ENCODE results near the gene PIP4P1.

Gene PIP4P1

DNA sequence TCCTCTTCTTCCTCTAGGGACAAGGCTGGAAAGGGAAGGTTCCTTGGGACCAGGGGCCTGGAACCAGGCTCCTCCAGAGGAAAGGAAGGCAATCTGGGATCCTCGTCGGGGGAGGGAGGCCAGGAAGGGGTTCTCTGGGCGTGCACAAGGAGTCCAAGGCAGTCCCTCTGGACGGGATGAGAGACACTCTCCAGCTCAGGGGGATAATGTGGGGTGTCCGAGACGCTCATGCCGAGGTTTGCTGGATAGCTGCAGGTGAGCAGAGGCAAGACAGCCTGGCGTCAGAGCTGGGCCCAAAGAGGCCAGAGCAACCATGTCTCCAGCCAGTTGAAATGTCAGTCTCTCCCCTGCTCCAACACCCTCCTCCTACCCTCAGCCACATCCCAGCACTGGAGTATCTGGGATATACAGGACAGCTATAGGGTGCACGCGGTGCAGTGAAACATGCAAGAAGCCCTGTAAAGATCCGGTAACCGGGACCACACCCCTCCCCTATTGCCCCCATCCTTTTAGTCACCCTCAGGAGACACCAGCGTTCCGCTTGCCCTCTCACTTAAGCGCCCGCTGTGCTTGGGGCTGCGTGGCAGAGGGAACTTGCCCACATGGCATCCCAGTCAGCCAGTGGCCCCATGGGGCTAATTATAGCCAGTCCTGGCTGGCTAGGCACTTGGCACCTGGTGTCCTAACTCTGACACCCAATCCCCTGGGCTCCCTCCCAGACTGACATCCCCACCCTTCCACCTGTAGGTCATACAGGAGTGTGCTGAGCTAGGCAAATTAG is 25.5 kb downstream of the PIP4P1 start, which contains the start of gene KLHL33:
Gene KLHL33, minus strand, starts transcription at position 585 of the 781 bp plus-strand sequence. Its CDS starts 355 bp downstream, at position 230.
- DNase-seq (ENCODE audit: low spot score) = no peak

DNA sequence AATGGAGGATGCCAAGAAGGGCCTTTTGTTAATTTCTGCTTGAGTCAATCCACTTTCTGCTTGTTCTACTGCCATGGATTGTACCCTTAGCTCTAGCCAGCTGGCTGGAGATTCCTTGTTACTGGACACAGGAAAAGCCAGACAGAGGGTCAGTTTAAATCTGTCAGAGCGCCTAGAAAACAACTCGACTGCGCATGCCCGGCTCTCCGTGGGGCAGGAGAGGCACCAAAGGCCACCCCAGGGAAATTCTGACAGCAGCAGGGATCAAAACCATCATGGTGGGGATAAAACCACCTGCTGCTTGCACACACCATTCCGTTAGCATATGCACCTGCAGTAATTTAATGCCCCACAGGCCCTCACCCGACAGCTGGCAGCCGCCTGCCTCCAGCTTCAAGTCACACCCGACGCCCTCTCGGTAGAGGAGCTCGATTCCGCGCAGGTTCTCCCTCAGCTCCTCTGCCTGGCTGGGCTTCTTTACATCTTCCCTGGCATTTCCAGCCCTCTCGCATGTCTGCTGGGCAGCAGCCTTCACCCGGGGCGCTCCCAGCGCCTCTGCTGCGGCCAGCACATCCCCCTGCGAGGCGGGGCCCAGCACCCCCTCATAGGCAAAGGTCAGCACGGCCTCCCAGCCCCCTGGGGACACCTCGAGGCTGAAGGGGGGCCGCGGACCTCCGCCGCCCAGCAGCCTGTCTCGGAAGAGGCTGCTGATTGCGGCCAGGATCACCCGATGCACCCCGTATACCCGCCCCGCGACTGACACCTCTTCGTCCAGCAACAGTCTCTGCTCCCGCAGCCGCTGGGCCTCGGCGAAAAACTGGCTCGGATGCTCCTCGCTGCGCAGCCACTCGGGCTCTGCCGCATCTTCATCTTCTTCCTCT is 26.3 kb downstream of the PIP4P1 start:
- DNase-seq (ENCODE audit: low spot score) = no peak

DNA sequence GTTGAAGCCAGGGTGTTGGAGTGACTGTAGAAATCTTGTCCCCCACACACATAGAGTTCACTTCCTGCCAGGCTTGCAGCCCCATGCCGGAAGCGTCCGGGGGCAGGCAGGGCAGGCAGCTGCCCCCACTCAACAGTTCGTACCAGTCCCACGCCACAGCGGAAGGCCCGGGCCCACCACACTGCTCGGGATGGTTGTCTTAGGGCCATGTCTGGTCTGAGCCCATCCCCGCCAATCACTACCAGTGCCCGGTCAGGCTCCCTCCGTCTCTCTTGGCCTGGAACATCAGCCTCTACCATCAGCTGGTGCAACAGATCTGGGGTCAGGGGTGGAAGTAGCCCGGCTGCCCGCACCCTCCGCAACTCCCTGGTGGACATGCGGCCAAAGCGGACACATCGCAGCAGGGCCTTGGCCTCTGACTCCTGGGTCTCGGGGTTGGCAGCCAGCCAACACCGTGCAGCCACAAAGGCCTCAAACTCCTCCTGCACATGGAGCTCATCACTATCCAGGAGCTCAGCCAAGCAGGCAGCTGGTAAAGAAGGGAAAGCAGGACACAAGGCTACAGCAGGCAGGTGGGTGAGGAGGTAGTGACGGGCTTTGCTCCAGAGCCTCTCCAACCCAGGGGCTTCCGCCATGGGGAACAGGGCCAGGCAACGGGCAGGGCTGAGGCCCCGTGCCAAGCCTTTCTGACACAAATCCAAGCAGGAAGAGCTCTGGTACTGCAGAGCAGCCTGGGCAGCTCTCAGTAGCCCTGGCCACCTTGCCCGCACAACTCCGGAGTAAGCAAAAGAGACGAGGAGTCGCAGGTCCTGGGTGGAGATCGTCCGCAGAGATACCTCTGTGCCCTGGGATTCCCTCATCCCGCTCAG is 31.2 kb downstream of the PIP4P1 start:
- no peak for DNase-seq (ENCODE audit: low spot score)

DNA sequence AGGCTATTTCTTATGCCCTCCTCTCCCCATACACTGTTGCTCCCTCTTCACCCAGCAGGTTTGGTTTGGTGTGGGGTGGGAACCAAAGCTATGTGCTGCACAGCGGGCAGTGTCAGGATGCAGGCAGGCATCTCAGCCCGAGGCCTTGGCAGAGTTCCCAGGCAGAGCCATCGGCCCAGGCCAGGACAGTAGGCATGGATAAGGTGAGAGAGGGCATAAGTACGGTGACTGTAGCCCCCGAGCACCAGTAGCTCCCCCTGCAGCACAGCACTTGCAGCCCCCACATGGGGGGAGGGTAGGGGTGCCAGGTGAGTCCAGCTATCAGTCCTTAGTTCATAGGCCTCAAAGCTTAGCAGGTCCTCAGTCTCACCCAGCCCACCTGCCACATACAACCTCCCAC is 32.4 kb downstream of the PIP4P1 start:
- no peak for DNase-seq (ENCODE audit: low spot score)

DNA sequence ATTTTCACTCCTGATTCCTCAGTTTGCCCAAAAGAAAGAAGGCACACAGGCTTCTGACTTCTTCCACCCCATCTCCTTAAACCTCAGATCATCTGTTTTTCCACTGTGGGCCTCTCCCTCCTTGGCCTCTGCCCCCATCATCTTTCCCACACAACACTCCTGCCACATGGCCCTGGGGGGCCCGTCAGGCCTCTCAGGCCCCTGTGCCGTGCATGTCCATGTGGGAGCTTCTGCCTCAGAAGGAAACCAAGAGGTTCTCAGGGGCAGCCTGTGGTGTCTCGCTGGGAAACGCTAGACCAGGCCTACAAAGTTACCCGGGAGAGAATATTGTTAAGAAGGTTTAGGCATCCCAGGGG is 33.2 kb downstream of the PIP4P1 start:
- no peak for DNase-seq (ENCODE audit: low spot score)

DNA sequence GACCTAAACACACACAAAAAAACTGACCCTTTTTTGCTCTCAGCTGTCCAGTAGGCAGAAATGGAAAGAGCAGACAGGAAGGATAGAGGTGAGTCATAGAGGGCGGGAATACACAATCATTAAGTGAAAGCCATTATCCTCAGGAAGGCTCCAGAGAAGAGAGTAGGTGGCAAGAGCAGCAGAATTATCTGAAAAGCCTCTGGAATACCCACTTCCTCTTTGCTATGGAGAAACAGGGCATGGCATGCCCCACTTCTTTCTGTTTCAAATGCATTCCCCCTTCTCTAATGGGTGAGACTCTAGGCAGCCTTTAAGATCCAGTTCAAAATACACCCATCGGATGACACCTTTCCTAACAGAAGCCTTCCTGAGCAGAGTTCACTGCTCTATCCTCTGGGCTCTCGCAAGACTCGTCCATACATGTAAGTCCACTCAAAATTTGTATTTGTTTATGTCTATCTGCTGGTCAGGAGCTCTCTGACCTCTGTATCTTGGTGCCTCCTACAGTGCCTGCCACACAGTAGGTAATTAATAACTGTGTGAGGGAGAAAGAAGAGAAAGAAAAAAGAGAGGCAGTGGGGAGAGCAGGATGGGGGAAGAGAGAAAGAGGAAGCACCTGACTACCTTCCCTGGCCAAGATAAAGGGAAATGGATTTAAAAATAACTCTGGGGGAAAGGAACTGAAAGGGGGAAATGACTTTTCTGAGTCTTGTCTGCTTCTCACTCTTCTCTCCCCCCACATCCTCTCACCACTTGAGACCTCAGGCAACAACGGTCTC is 33.8 kb downstream of the PIP4P1 start:
- no peak for DNase-seq (ENCODE audit: low spot score)

DNA sequence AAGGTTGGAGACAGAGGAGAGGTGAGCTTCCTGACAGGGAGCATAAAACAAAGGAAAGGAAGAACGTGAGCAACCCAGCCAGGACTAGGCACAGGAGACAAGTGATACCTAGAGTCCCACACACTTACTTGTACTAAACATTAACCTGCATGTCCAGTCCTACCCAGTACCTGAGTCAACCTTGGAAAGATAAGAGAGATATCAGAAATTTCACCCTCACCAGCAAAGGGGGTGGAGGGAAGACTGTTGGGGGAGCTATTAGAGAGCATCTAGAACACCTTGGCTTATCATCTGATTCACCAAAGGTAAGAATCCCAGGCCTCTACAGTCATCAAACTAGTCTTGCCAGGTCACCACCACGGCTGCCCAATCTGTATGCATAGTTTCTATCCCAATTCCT is 36.4 kb downstream of the PIP4P1 start:
- DNase-seq (ENCODE audit: low spot score) = no peak

DNA sequence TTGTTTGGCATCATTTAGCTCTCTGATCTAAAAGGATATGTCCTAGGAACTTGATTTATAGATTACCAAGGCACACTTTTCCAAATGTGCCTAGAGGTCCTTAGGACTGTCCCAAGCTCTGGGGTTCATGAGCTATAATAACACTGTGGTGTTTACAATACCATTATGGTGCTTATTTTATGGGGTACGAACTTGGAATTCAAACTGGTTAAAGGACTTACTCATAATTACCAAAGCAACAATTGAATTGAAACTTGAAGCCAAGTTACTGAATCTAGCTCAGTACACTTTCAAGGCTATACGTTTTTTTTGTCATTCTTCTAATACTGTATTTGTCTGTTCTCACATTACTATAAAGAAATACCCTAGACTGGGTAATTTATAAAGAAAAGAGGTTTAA is 38.3 kb downstream of the PIP4P1 start:
- no peak for DNase-seq (ENCODE audit: low spot score)

DNA sequence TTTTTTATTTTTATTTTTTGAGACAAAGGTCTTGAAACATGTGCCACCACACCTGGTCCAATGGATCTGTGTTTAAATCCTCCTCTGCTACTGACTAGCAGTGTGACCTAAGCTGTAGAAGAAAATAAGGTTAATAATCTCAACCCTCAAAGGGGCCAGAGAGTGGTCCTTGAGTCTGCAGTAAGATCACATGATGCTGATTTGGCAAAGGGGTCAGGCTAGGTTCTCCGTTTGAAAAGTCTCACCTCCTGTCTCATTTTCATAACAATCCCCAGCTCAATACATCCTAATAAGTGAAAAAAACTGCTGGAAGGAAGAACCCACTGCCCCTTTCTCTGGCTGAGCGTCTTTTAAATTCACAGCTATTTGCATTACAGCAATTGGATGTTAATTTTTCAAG is 40.0 kb downstream of the PIP4P1 start:
- no peak for DNase-seq (ENCODE audit: low spot score)

DNA sequence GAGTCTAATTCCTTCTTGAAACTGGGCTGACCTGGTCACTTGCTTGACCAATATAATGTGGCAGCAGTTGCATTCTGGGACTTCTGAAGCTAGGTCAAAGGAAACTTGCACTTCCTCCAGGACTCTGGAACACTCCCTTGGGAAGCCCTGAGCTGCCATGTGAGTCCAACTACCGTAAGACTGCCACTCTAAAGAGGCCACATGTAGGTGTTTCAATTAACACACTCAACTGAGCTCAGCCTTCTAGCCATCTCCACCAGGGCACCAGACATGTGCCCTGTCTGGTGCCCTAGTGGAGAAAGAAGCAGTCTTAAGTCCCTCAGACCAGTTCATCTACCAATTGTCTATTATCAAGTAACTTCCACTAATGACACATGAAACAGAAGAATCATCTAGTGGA is 41.8 kb downstream of the PIP4P1 start:
- DNase-seq (ENCODE audit: low spot score) = no peak

DNA sequence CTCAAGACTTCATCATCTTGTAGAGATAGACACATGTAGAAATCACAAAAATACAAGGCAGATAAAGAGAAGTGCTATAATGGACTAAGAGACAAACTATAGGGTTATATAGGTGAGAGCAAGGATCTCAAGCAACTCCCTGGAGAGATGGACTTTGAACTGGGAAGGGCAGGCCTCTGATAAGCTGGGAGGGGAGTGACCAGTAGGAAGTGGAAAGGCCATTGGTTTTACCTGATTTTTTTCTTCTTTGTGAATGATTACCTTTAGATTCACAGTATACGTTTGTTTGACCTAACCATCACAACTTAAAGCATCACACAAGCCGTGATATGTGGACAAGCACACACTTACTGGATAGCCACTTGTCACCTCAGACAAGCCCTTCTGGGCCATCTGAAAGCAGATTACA is 42.7 kb downstream of the PIP4P1 start:
- no peak for DNase-seq (ENCODE audit: low spot score)

DNA sequence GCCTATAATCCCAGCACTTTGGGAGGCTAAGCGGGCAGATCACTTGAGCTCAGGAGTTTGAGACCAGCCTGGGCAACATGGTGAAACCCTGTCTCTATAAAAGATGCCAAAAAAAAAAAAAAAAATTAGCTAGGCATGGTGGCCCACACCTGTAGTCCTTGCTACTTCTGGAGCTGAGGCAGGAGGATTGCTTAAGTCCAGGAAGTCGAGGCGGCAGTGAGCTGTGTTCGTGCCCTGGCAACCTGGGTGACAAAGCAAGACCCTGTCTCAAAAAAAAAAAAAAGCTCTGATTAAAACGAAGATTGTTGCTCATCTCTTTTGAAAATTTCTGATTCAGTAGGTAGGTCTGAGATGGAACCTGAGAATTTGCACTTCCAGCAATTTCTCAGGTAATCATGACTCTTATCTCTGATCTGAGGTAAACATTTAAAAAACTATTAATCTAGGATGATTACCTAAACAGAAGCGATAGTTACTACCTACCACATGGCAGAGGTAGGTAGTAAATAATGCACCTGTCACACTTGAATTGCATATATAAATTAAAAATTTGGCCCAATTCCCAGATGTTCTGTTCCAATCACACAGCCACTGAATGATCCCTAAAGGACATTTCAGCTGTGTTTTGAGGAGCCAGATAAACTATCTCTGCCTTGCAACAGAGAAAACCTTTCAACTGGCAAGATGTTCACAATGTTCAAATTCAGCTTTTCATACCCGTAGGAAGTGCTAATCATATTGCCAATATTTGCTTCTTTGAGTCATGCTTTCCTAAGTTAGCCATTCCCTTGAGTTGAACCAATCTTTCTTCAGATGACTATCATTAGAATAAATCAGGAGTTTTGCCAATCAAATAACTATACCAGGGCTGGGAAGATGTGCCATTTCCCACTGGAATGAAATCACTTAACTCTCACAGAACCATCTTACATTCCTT is 43.7 kb downstream of the PIP4P1 start:
- no peak for DNase-seq (ENCODE audit: low spot score)

DNA sequence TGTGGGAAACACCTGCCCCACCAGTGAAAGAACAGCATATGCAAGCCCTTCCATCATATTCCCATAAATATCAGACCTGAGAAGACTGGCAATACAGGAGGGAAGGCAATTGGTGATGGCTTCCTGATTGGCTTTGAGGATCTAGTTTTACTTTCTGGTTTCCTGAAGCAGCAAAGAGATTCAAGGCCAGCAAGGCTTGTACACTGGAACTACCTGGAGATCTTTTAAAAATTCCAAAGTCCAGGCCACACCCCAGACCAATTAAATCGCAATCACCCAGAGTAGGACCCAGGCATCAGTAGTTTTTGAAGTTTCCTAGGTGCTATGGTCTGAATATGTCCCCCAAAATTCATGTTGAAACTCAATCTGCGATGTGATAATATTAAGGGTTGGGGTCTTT is 45.0 kb downstream of the PIP4P1 start:
- DNase-seq (ENCODE audit: low spot score) = no peak

DNA sequence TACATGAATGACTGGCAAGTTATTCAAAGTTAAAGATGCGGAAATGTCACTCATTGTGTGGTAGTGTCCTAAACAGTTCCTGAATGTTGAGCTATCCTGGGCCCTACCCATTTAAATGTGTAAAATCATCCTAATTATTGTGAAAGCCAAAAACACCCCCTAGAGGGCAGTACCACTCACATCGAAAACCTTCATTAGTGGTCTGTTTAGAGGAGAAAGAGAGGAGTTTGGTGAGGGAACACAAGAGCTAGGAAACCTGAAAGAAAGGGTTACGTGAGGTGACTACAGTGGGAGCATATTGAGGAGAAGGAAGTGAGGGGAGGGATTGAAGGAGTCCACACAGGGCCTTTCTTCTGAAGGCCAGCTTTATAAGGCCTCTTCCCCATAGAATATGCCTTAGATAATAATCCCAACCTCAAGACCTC is 45.4 kb downstream of the PIP4P1 start:
- peak; percentile 82 for DNase-seq (ENCODE audit: low spot score)

DNA sequence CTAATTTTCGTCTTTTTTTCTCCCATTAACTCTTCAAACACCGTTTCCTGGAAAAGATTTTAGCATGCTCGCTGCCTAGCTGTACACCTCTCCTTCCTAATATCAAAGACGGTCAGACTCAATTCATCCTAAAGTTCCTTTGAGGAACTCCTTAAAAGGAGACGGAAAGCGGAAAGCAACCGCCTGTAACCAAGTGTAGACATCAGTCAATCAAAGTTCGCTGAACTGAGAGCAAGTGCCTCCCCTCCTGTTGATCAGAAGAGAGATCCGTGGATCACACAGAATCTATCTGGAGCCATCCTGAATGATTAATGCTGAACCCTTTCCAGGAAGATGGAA is 47.5 kb downstream of the PIP4P1 start:
- peak; percentile 17 for DNase-seq (ENCODE audit: low spot score)

DNA sequence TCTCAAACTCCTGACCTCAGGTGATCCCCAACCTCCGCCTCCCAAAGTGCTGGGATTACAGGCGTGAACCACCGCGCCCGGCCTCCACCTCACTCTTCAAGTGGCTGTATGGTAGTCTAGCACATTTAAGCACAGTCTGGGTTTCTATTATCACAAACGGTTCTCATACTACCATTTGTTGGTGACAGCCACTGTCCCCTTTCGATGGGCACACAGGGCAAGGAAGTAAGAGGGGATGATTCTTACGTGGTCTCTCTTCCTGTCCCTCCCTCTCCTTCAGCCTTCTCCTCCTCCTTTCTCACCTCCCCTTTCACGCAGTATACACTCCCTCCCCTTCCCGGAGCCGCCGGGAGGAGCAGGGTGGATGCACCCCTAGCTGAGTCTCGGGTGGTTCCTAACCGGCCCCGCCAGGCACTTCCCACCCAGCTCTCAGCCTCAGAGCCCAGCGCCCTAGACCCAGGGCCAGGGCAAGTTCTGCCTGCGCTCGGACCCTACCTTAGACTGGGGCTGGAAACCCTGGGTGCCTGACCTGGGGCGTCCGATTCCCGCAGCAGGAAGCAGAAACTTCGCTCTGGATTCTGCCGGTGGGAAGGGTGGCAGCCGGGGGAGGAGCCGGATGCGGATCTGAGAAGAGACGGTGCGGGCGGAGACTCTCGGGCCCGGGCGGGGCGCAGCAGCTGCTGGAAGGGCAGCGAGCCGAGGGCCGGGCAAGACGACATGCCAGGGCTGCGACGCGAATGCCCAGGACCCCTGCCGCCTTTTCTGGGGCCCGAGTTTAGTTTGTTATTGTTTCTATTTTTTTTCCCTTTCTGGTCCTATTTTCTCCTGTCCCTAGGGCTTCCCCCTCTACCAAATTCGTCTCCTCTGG is 48.1 kb downstream of the PIP4P1 start, which contains the start of gene TEP1:
Gene TEP1, minus strand, starts transcription at position 626 of the 868 bp plus-strand sequence. CDS start 5,062 bp downstream, outside the sequence.
- DNase-seq (ENCODE audit: low spot score) = peak; percentile 67

DNA sequence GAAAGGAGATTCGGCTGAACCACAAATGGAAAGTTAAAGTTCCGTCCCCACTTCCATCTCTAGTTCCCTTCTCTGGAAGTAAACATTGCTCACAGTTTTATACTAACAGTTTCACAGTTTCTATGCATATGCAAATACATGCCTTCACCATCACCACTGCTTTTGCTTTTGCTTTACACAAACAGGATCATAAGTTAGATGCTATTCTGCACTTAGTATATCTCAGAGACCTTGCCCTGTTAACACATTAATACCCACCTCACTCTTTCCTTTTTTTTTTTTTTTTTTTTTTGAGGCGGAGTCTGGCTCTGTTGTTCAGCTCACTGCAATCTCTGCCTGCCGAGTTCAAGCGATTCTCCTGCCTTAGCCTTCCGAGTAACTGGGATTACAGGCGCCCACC is 48.8 kb downstream of the PIP4P1 start:
- DNase-seq (ENCODE audit: low spot score) = no peak

DNA sequence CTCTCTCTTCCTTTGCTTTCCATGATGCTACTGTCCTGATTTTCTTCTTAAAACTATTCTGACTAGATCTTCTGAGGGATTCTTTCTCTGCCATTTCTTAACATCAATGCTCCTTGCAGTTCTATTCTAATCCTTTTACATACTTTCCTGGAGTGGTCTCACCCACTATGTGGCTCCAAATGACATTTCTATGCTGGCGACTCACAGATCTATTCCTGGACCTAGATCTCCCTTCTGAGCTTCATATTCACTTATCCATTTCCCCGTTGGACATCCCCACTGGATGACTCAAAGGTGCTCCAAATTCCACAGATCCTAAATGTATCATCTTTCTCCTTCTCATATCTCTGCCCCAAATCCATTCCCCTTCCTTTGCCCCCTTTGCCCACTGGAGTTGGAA is 52.0 kb downstream of the PIP4P1 start:
- DNase-seq (ENCODE audit: low spot score) = no peak
